Subcutaneous abdominal adipose tissue (tissue), 5 donors: ENCODE measurements around the gene EPAS1.
A peak's percentile ranks its signal among the peaks of the same experiment; 100 is the strongest.

ENCODE experiments used
- H3K27ac ChIP-seq: one replicate; pipeline ENCODE4 v1.7.0; 2013; ENCODE audit warnings: low read depth, mild to moderate bottlenecking, inconsistent platforms, low read length, moderate library complexity
- H3K27me3 ChIP-seq, 5 donors: one replicate each; pipeline ENCODE4 v1.7.0; 2013; ENCODE audit warnings: low read length in 5 of 5, inconsistent platforms in 1 of 5; ENCODE audit not compliant: control insufficient read depth in 5 of 5, insufficient read depth in 4 of 5
- H3K36me3 ChIP-seq, 5 donors: one replicate each; pipeline ENCODE4 v1.7.0; 2013; ENCODE audit warnings: low read length in 5 of 5; ENCODE audit not compliant: control insufficient read depth in 5 of 5, insufficient read depth in 5 of 5
- H3K4me1 ChIP-seq, 5 donors: one replicate each; pipeline ENCODE4 v1.7.0; 2013; ENCODE audit warnings: low read length in 5 of 5, mild to moderate bottlenecking in 3 of 5, moderate library complexity in 1 of 5; ENCODE audit not compliant: control insufficient read depth in 5 of 5, insufficient read depth in 5 of 5
- H3K4me3 ChIP-seq, 5 donors: one replicate each; pipeline ENCODE4 v1.7.0; 2013; ENCODE audit warnings: low read length in 5 of 5, low read depth in 1 of 5
- H3K9ac ChIP-seq, 5 donors: one replicate each; pipeline ENCODE4 v1.7.0; 2013; ENCODE audit warnings: low read length in 5 of 5, mild to moderate bottlenecking in 4 of 5, moderate library complexity in 3 of 5
- H3K9me3 ChIP-seq, 5 donors: one replicate each; pipeline ENCODE4 v1.7.0; 2013; ENCODE audit warnings: low read length in 5 of 5; ENCODE audit not compliant: control insufficient read depth in 5 of 5
- donor health status: healthy.
- donor health status: healthy.
- donor health status: healthy.
- donor health status: healthy.
- donor health status: healthy.

The EPAS1 gene

GRCh38 chr2:46298522-46299353, 1.5 kb downstream of the EPAS1 start:
- H3K27ac ChIP-seq, result peak overlapping the region; percentile 98
- H3K36me3 ChIP-seq, result no peaks in the 10 kb centered on the region
- no peaks in the 10 kb centered on the region for H3K27me3 ChIP-seq
- H3K9me3 ChIP-seq, result no peaks in the 10 kb centered on the region
- peak overlapping the region; percentile 90 to 97 (median 96) for H3K9ac ChIP-seq
- H3K4me3 ChIP-seq, result peak overlapping the region; percentile 84 to 98 (median 86)
- peaks cover 3 to 58% (median 38%) of the 10 kb centered on the region in 5 donors for H3K4me1 ChIP-seq

GRCh38 chr2:46299365-46300263, 2.4 kb downstream of the EPAS1 start:
- peak overlapping the region; percentile 90 to 97 (median 96) for H3K9ac ChIP-seq
- H3K27me3 ChIP-seq, result no peaks in the 10 kb centered on the region

GRCh38 chr2:46300406-46300832, 3.2 kb downstream of the EPAS1 start:
- Histone ChIP-seq H3K27ac (peak overlapping the region; percentile 98), H3K36me3 (peaks cover 0 to 6% (median 0%) of the 10 kb centered on the region in 5 donors), H3K4me3 (peak overlapping the region; percentile 84 to 98 (median 86)), H3K9me3 (no peaks in the 10 kb centered on the region), H3K4me1 (peaks cover 3 to 69% (median 44%) of the 10 kb centered on the region in 5 donors), H3K9ac (peak overlapping the region; percentile 90 to 97 (median 96)), H3K27me3 (no peaks in the 10 kb centered on the region)

More at GRCh38 chr2:46299365-46300263, 2.4 kb downstream of the EPAS1 start:
- Histone ChIP-seq H3K4me1 (peaks cover 3 to 61% (median 40%) of the 10 kb centered on the region in 5 donors), H3K36me3 (peaks cover 0 to under 1% (median 0%) of the 10 kb centered on the region in 5 donors), H3K27ac (peak overlapping the region; percentile 98), H3K9me3 (no peaks in the 10 kb centered on the region), H3K4me3 (peak overlapping the region; percentile 84 to 98 (median 86))

- peak overlapping the region; percentile 98 for H3K27ac ChIP-seq
- peaks cover 0 to 6% (median 0%) of the 10 kb centered on the region in 5 donors for H3K36me3 ChIP-seq
- peak overlapping the region in 1 of 5 donors; percentile 41 for H3K9ac ChIP-seq
- H3K4me1 ChIP-seq, result peaks cover 8 to 76% (median 46%) of the 10 kb centered on the region in 5 donors
- peak overlapping the region in 4 of 5 donors; percentile 3 to 98 (median 54) for H3K4me3 ChIP-seq
- no peaks in the 10 kb centered on the region for H3K9me3 ChIP-seq
- no peaks in the 10 kb centered on the region for H3K27me3 ChIP-seq
These were observed 4.9 kb downstream of the EPAS1 start for GRCh38 chr2:46302005-46302695.

GRCh38 chr2:46303233-46303632, 6.0 kb downstream of the EPAS1 start:
- H3K9ac ChIP-seq, result peak overlapping the region in 2 of 5 donors; percentile 32 to 39
- H3K27me3 ChIP-seq, result no peaks in the 10 kb centered on the region
- peaks cover 0 to 6% (median 0%) of the 10 kb centered on the region in 5 donors for H3K36me3 ChIP-seq
- no peaks in the 10 kb centered on the region for H3K9me3 ChIP-seq
- peaks cover 10 to 82% (median 54%) of the 10 kb centered on the region in 5 donors for H3K4me1 ChIP-seq
- H3K27ac ChIP-seq, result peak overlapping the region; percentile 68
- peak overlapping the region in 3 of 5 donors; percentile 12 to 37 (median 18) for H3K4me3 ChIP-seq

GRCh38 chr2:46303822-46304221, 6.6 kb downstream of the EPAS1 start:
- peak overlapping the region in 2 of 5 donors; percentile 23 to 32 for H3K9ac ChIP-seq
- H3K4me3 ChIP-seq, result peak overlapping the region in 3 of 5 donors; percentile 12 to 37 (median 18)
- H3K27ac ChIP-seq, result peak overlapping the region; percentile 68
- peaks cover 10 to 84% (median 54%) of the 10 kb centered on the region in 5 donors for H3K4me1 ChIP-seq
- no peaks in the 10 kb centered on the region for H3K9me3 ChIP-seq
- H3K27me3 ChIP-seq, result no peaks in the 10 kb centered on the region
- peaks cover 0 to 6% (median 0%) of the 10 kb centered on the region in 5 donors for H3K36me3 ChIP-seq

GRCh38 chr2:46304635-46305034, 7.4 kb downstream of the EPAS1 start:
- Histone ChIP-seq H3K4me3 (no peak overlapping the region), H3K36me3 (peaks cover 0 to 6% (median 0%) of the 10 kb centered on the region in 5 donors), H3K4me1 (peaks cover 10 to 84% (median 54%) of the 10 kb centered on the region in 5 donors), H3K27ac (peak overlapping the region; percentile 74), H3K9me3 (no peaks in the 10 kb centered on the region), H3K27me3 (no peaks in the 10 kb centered on the region), H3K9ac (no peak overlapping the region)

- Histone ChIP-seq H3K36me3 (peaks cover 0 to 6% (median 0%) of the 10 kb centered on the region in 5 donors), H3K9me3 (no peaks in the 10 kb centered on the region), H3K4me3 (no peak overlapping the region), H3K27me3 (no peaks in the 10 kb centered on the region), H3K9ac (no peak overlapping the region), H3K4me1 (peaks cover 10 to 84% (median 53%) of the 10 kb centered on the region in 5 donors), H3K27ac (peak overlapping the region; percentile 74)
These were observed 8.0 kb downstream of the EPAS1 start for GRCh38 chr2:46305187-46305586.

GRCh38 chr2:46305767-46306166, 8.6 kb downstream of the EPAS1 start:
- H3K36me3 ChIP-seq, result peaks cover 0 to 6% (median 0%) of the 10 kb centered on the region in 5 donors
- H3K9me3 ChIP-seq, result no peaks in the 10 kb centered on the region
- no peaks in the 10 kb centered on the region for H3K27me3 ChIP-seq
- H3K27ac ChIP-seq, result peak overlapping the region; percentile 74
- H3K4me1 ChIP-seq, result peaks cover 8 to 85% (median 48%) of the 10 kb centered on the region in 5 donors
- no peak overlapping the region for H3K4me3 ChIP-seq
- H3K9ac ChIP-seq, result peak overlapping the region in 1 of 5 donors; percentile 8
